Neural cell (in vitro differentiated cells): ENCODE results near the gene TENM3. TPM values are rescaled to one million over a fixed set of nuclear protein-coding genes. Genes with fewer than 3 reads are reported as not detected.

Experiments
- H2AFZ ChIP-seq: fragments of 200-600, 300-800 bp; sonication (generic), shearing (Covaris generic); 2 replicates; pipeline ENCODE4 v1.6.0; 2014; ENCODE audit warnings: low read depth, mild to moderate bottlenecking, antibody characterized with exemption, low read length, moderate library complexity
- H3F3A ChIP-seq: fragments of 200-600 bp; shearing (Covaris generic); 2 replicates; pipeline ENCODE4 v1.6.1; 2016; ENCODE audit warnings: mild to moderate bottlenecking, moderate library complexity, mixed read lengths, antibody characterized with exemption, low read length; ENCODE audit not compliant: insufficient read depth, poor library complexity, severe bottlenecking
- H3K27ac ChIP-seq: fragments of 200-600, 300-800 bp; sonication (generic), shearing (Covaris generic); 2 replicates; pipeline ENCODE4 v1.5.1; 2014; ENCODE audit warnings: mild to moderate bottlenecking, low read length, moderate library complexity
- H3K27me3 ChIP-seq: fragments of 300-800, 200-600 bp; sonication (generic), shearing (Covaris generic); 2 replicates; pipeline ENCODE4 v1.6.0; 2014; ENCODE audit warnings: mild to moderate bottlenecking, low read depth, low read length, moderate library complexity; ENCODE audit not compliant: insufficient read depth
- H3K36me3 ChIP-seq: fragments of 300-800, 200-600 bp; sonication (generic), shearing (Covaris generic); 2 replicates; pipeline ENCODE4 v1.5.1; 2014; ENCODE audit warnings: mild to moderate bottlenecking, antibody characterized with exemption, low read length, moderate library complexity; ENCODE audit not compliant: insufficient read depth
- H3K4me2 ChIP-seq: fragments of 300-800, 200-600 bp; sonication (generic), shearing (Covaris generic); 2 replicates; pipeline ENCODE4 v1.6.0; 2014; ENCODE audit warnings: mild to moderate bottlenecking, low read length
- H3K4me3 ChIP-seq: fragments of 300-800, 200-600 bp; sonication (generic), shearing (Covaris generic); 2 replicates; pipeline ENCODE4 v1.5.1; 2014; ENCODE audit warnings: mild to moderate bottlenecking, low read length, moderate library complexity
- H3K79me2 ChIP-seq: fragments of 200-600 bp; shearing (Covaris generic); replicated peaks from 2 replicates; pipeline ENCODE4 v1.6.0; 2014; ENCODE audit warnings: mild to moderate bottlenecking, low read length, moderate library complexity; ENCODE audit not compliant: insufficient read depth
- H3K9ac ChIP-seq: fragments of 300-800, 200-600 bp; sonication (generic), shearing (Covaris generic); 2 replicates; pipeline ENCODE4 v1.6.1; 2016; ENCODE audit warnings: mild to moderate bottlenecking, low read length, mixed read lengths
- H3K9me2 ChIP-seq: fragments of 200-600 bp; shearing (Covaris generic); 2 replicates; pipeline ENCODE4 v1.6.1; 2016; ENCODE audit warnings: mild to moderate bottlenecking, low read length, mixed read lengths; ENCODE audit not compliant: insufficient read depth
- H3K9me3 ChIP-seq: fragments of 200-600, 300-800 bp; sonication (generic), shearing (Covaris generic); 2 replicates; pipeline ENCODE4 v1.6.1; 2016; ENCODE audit warnings: mild to moderate bottlenecking, mixed run types, low read length, moderate library complexity, mixed read lengths
- H4K20me1 ChIP-seq: fragments of 200-600 bp; shearing (Covaris generic); 2 replicates; pipeline ENCODE4 v1.6.1; 2016; ENCODE audit warnings: mild to moderate bottlenecking, mixed run types; ENCODE audit not compliant: insufficient read depth
- EP300 ChIP-seq: fragments of 450-650 bp; conservative IDR thresholded peaks from 2 replicates; pipeline ENCODE4 v1.6.1; 2014; ENCODE audit warnings: antibody characterized with exemption, mild to moderate bottlenecking, moderate library complexity; ENCODE audit not compliant: poor library complexity, severe bottlenecking
- EZH2 ChIP-seq: fragments of 200-600, 300-800 bp; shearing (Covaris generic), sonication (generic); IDR thresholded peaks from 2 replicates; pipeline ENCODE4 v1.6.1; 2014; ENCODE audit warnings: antibody characterized with exemption, low read length, borderline replicate concordance, mild to moderate bottlenecking; ENCODE audit not compliant: insufficient read depth, poor library complexity, severe bottlenecking
- MXI1 ChIP-seq: fragments of 450-650 bp; conservative IDR thresholded peaks from 2 replicates; pipeline ENCODE4 v1.6.1; 2014; ENCODE audit warnings: antibody characterized with exemption, mild to moderate bottlenecking; ENCODE audit not compliant: poor library complexity, severe bottlenecking
- POLR2AphosphoS5 ChIP-seq: IDR thresholded peaks from 2 replicates; pipeline ENCODE4 v1.6.1; 2012
- RAD21 ChIP-seq: fragments of 450-650 bp; conservative IDR thresholded peaks from 2 replicates; pipeline ENCODE4 v1.6.1; 2014; ENCODE audit warnings: antibody characterized with exemption, mild to moderate bottlenecking, moderate library complexity
- REST ChIP-seq: IDR thresholded peaks from 2 replicates; pipeline ENCODE4 v1.6.1; 2012; ENCODE audit warnings: borderline replicate concordance
- SMC3 ChIP-seq: fragments of 450-650 bp; conservative IDR thresholded peaks from 2 replicates; pipeline ENCODE4 v1.6.1; 2014; ENCODE audit warnings: antibody characterized with exemption, mild to moderate bottlenecking, moderate library complexity; ENCODE audit not compliant: poor library complexity
- TAF1 ChIP-seq: IDR thresholded peaks from 2 replicates; pipeline ENCODE4 v1.6.1; 2012; ENCODE audit warnings: low read depth
- polyA plus RNA-seq: library from polyadenylated mRNA; depleted of rRNA; stranded (reverse); fragments of >200 nt; gene quantifications from 2 replicates; pipeline ENCODE4 v1.2.3, GENCODE V29; 2014
- TF ChIP-seq, protein P1 (sequence below): fragments of 450-650 bp; IDR thresholded peaks from 2 replicates; pipeline ENCODE4 v1.5.1; 2014; ENCODE audit warnings: antibody characterized with exemption, mild to moderate bottlenecking, moderate library complexity; ENCODE audit not compliant: poor library complexity, severe bottlenecking

The TENM3 gene
- polyA plus RNA-seq, 1 donor from 2014 or later, result 7.3 TPM

GRCh38 chr4:182743815-182744214, 500.6 kb downstream of the TENM3 start:
- peaks cover 6% of the 10 kb centered on the region for H3K36me3 ChIP-seq
- H3F3A ChIP-seq, result no peaks in the 10 kb centered on the region
- TF ChIP-seq, protein P1, sequence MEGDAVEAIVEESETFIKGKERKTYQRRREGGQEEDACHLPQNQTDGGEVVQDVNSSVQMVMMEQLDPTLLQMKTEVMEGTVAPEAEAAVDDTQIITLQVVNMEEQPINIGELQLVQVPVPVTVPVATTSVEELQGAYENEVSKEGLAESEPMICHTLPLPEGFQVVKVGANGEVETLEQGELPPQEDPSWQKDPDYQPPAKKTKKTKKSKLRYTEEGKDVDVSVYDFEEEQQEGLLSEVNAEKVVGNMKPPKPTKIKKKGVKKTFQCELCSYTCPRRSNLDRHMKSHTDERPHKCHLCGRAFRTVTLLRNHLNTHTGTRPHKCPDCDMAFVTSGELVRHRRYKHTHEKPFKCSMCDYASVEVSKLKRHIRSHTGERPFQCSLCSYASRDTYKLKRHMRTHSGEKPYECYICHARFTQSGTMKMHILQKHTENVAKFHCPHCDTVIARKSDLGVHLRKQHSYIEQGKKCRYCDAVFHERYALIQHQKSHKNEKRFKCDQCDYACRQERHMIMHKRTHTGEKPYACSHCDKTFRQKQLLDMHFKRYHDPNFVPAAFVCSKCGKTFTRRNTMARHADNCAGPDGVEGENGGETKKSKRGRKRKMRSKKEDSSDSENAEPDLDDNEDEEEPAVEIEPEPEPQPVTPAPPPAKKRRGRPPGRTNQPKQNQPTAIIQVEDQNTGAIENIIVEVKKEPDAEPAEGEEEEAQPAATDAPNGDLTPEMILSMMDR, result no peak
- H3K9ac ChIP-seq, result no peak overlapping the region
- no peaks in the 10 kb centered on the region for H3K27me3 ChIP-seq
- H3K79me2 ChIP-seq, result no peaks in the 10 kb centered on the region
- no peak overlapping the region for H3K4me3 ChIP-seq
- H3K9me2 ChIP-seq, result no peaks in the 10 kb centered on the region
- H2AFZ ChIP-seq, result no peak overlapping the region
- H4K20me1 ChIP-seq, result no peaks in the 10 kb centered on the region
- H3K9me3 ChIP-seq, result no peaks in the 10 kb centered on the region
- no peak overlapping the region for H3K27ac ChIP-seq
- no peak overlapping the region for H3K4me2 ChIP-seq

GRCh38 chr4:182745237-182745636, 502.0 kb downstream of the TENM3 start:
- no peaks in the 10 kb centered on the region for H3F3A ChIP-seq
- H3K27me3 ChIP-seq, result no peaks in the 10 kb centered on the region
- no peak overlapping the region for H3K9ac ChIP-seq
- no peak overlapping the region for H3K27ac ChIP-seq
- TF ChIP-seq REST (no peak), EP300 (no peak), SMC3 (no peak), MXI1 (no peak), RAD21 (no peak), POLR2AphosphoS5 (no peak), TAF1 (no peak), EZH2 (no peak)
- TF ChIP-seq, protein P1, result no peak
- H2AFZ ChIP-seq, result no peak overlapping the region
- H4K20me1 ChIP-seq, result no peaks in the 10 kb centered on the region
- no peak overlapping the region for H3K4me3 ChIP-seq
- H3K9me3 ChIP-seq, result no peaks in the 10 kb centered on the region
- peaks cover 6% of the 10 kb centered on the region for H3K36me3 ChIP-seq
- H3K9me2 ChIP-seq, result no peaks in the 10 kb centered on the region
- H3K4me2 ChIP-seq, result no peak overlapping the region
- no peaks in the 10 kb centered on the region for H3K79me2 ChIP-seq
